Heart left ventricle (tissue), 13 donors: Measurements from ENCODE around the gene ZNF853.

ENCODE experiments used
- CTCF ChIP-seq, 12 donors: fragments of 200-600 bp; sonication (generic) in 4 of 12; IDR thresholded peaks; one replicate each; pipeline versions ENCODE4 v1.5.0 to v1.8.0; 2018 to 2022; ENCODE audit warnings: antibody characterized with exemption in 12 of 12, mild to moderate bottlenecking in 5 of 12
- POLR2A ChIP-seq, 2 donors: fragments of 450-650 bp; IDR thresholded peaks; one replicate each; pipeline ENCODE4 v1.6.1; 2017; ENCODE audit warnings: antibody characterized with exemption in 2 of 2, mild to moderate bottlenecking in 2 of 2, moderate library complexity in 2 of 2
- donor health status: ischemic (EF 13 %, LVEDD 7.1; RV severe dilation, severe dysfunction).
- donor health status: DM: no; HTN: yes; CAD: no.
- donor health status: DM: no; HTN: no; CAD: no.
- donor health status: ischemic (EF 25% LVEDD 6.9; RV normal size, moderate dysfunction).
- donor health status: ischemic (EF 25% LVEDD 5.7; RV mildly dilated, moderate dysfunction).
- donor health status: ischemic (EF 35%, LVEDD 5.7; RV mildly dilated, moderate dysfunction).
- donor health status: nonischemic (EF 11% LVEDD 7.7; RV severe dilation, severe dysfunction).
- donor health status: DM: yes; HTN: yes; CAD: no.
- donor health status: PGD.
- donor health status: ischemic (EF 29% LVEDD 5.4; RV normal size, mild dysfunction).
- donor health status: nonischemic (EF 23%, LVEDD 6.1; RV moderate dilation, normal function).

GRCh38 chr7:6614953-6615722, at the start of gene ZNF853:
- TF ChIP-seq CTCF (IDR thresholded peaks at IDR 0.05) (peak in 1 of 12 donors; percentile 11), POLR2A (IDR thresholded peaks at IDR 0.05) (no peak)
